ENCODE data around the gene CST9.

The CST9 gene

GRCh38 chr20:23596579-23597250 is 9.0 kb downstream of the CST9 start:
- Mint-ChIP-seq H3K27me3 (ENCODE audit: low read depth) (no peaks in the 10 kb centered on the region), H3K9me3 (peaks cover 3% of the 10 kb centered on the region), H3K36me3 (ENCODE audit: low read depth) (no peaks in the 10 kb centered on the region), H3K4me1 (no peaks in the 10 kb centered on the region), H3K4me3 (no peak overlapping the region), H3K27ac (no peak overlapping the region)
- TF ChIP-seq CTCF (IDR thresholded peaks at IDR 0.05; ENCODE audit: unreplicated experiment in 3 of 3): no peak

GRCh38 chr20:23595941-23596340 is 9.8 kb downstream of the CST9 start:
- no peak overlapping the region for H3K27ac Mint-ChIP-seq
- no peaks in the 10 kb centered on the region for H3K4me1 Mint-ChIP-seq
- TF ChIP-seq CTCF (IDR thresholded peaks at IDR 0.05; ENCODE audit: unreplicated experiment in 3 of 3): no peak
- H3K36me3 Mint-ChIP-seq (ENCODE audit: low read depth): no peaks in the 10 kb centered on the region
- no peak overlapping the region for H3K4me3 Mint-ChIP-seq
- H3K27me3 Mint-ChIP-seq (ENCODE audit: low read depth): no peaks in the 10 kb centered on the region
- H3K9me3 Mint-ChIP-seq: peaks cover 3% of the 10 kb centered on the region

- Mint-ChIP-seq H3K27me3 (ENCODE audit: low read depth) (peaks cover 5% of the 10 kb centered on the region), H3K4me3 (peak overlapping the region; percentile 38 to 58 (median 54)), H3K27ac (peak overlapping the region in 2 of 3 experiments; percentile 15 to 27)
Observed at GRCh38 chr20:23588434-23589403, 17.0 kb downstream of the CST9 start.

GRCh38 chr20:23587631-23588030 is 18.1 kb downstream of the CST9 start:
- Mint-ChIP-seq H3K27ac (no peak overlapping the region), H3K4me1 (no peaks in the 10 kb centered on the region)
- no peak for TF ChIP-seq CTCF (IDR thresholded peaks at IDR 0.05; ENCODE audit: unreplicated experiment in 3 of 3)

More at GRCh38 chr20:23588434-23589403, 17.0 kb downstream of the CST9 start:
- no peak for TF ChIP-seq CTCF (IDR thresholded peaks at IDR 0.05; ENCODE audit: unreplicated experiment in 3 of 3)
- Mint-ChIP-seq H3K36me3 (ENCODE audit: low read depth) (no peaks in the 10 kb centered on the region), H3K4me1 (no peaks in the 10 kb centered on the region), H3K9me3 (no peaks in the 10 kb centered on the region)

GRCh38 chr20:23586735-23587525 is 18.8 kb downstream of the CST9 start:
- Mint-ChIP-seq H3K9me3 (no peaks in the 10 kb centered on the region), H3K27ac (no peak overlapping the region), H3K36me3 (ENCODE audit: low read depth) (no peaks in the 10 kb centered on the region), H3K27me3 (ENCODE audit: low read depth) (peaks cover 5% of the 10 kb centered on the region), H3K4me3 (no peak overlapping the region), H3K4me1 (no peaks in the 10 kb centered on the region)
- no peak for TF ChIP-seq CTCF (IDR thresholded peaks at IDR 0.05; ENCODE audit: unreplicated experiment in 3 of 3)

More at GRCh38 chr20:23587631-23588030, 18.1 kb downstream of the CST9 start:
- H3K27me3 Mint-ChIP-seq (ENCODE audit: low read depth): peaks cover 5% of the 10 kb centered on the region
- H3K36me3 Mint-ChIP-seq (ENCODE audit: low read depth): no peaks in the 10 kb centered on the region
- H3K4me3 Mint-ChIP-seq: no peak overlapping the region
- no peaks in the 10 kb centered on the region for H3K9me3 Mint-ChIP-seq
